Stimulated activated CD4-positive, alpha-beta T cell treated with anti-CD3 and anti-CD28 coated beads, Interleukin-12 subunit alpha, Interleukin-12 subunit beta, amount 100 ng/mL, for 4 hours (primary cell): Measurements from ENCODE around the gene RAD51B.

Experiments used
- DNase-seq: peaks from one replicate; pipeline ENCODE4 v3.0.0-alpha.2; 2020

Gene RAD51B

DNA sequence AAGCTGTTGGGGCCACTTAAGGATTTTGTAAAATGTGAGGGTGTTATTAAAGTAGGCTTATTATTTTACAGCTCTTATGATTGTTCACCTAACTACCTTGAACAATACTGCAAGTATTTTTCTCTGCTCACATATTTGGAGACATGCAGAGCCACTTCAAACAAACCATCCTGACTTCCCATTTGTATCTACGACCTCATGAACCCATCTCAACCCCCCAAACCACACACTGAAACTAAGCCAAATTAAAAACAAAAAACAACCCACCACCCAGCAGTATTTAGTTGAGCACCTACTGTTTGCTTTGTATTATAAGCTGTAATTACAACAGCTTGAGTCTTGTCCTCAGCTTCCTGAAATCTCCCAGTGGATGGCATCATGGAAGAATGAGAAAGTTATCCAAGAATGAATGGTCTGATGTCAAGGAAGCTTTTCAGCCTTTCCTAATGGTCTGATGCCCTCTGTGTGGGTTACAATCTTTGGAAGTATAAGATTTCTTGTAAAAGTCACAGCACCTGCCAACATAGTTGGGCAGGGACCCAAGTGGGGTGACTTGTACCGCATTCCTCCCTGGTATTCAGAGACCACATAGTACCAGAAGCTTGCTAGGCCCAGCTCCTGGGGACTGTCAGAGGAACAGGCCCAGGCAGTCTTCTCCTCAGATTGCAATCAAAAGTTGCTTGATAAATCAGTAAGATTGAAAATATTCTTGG, 556.6 kb downstream of the RAD51B start:
- no peak for DNase-seq

DNA sequence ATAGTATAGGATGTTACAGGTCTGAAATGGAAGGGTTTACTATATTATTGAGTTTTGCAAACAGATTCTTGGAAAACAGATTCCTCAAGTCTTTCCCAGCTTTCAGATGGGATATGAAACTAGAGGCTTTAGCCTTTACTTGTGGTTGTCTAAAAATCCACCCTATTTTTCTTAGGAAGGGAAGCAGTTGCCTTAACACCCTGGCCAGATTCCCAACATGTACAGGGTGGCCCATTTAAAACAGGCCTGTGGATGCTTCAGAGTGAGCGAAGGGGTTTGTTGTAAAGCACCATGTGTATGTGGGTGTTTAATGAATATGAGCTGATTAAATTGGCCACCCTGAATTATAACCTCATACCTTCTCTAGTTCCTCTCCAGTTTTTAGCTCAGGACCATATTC, 557.4 kb downstream of the RAD51B start:
- no peak for DNase-seq

DNA sequence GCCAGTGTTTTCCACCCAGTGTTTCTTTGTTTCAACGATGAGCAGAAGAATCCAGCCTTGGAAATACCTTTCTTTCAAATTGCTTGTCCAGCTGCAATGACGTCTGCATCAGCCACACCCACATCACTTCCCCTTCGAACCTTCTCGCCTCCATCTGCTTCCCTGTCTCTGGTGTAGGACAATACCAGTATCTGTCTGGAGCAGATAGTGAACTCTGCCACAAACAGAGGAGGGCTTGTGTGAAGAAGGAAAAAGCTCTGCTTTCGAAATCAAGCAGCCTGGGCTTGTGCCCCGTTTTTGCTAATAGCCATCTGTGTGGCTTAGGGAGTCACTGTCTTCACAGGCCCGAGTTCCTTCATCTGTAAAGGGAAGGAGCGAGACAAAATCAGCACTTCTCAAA, 557.9 kb downstream of the RAD51B start:
- no peak for DNase-seq

DNA sequence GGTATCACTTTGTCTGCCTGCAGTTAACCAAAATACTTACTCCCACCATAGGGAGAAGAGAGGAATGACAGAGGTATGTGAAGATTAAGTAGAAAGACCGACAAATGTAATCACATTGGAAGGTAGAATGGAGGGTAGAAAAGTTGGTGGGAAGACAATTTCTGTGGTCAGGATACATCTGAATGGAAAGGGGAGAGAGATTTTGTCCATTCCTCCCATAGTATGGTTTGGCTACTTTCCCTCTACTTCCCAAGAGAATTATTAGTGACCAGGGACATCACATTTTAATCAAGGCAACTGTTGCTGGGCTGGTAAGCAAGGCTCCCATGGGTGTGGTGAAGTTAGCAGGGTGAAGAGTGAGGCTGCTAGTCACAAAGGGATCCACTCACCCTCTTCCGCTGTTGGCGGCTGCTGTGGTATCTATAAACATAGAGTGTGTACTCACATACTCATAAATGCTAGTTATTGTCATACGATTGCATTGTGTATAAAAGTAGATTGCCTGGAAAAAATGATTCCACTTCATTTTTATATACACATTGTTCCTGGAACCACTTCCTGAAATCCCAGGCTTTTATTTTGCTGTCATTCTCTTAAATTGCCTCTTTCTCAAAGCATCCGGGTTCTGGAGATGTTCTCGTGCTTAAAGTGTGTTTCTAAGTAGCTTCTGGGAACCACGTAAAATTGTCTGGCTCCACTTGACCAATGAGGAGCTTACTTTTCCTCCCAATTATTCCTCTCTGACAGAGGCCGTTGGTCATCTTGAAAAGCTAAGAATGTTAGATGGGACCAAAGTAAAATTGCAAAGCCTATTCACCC, 560.1 kb downstream of the RAD51B start:
- DNase-seq, result no peak

DNA sequence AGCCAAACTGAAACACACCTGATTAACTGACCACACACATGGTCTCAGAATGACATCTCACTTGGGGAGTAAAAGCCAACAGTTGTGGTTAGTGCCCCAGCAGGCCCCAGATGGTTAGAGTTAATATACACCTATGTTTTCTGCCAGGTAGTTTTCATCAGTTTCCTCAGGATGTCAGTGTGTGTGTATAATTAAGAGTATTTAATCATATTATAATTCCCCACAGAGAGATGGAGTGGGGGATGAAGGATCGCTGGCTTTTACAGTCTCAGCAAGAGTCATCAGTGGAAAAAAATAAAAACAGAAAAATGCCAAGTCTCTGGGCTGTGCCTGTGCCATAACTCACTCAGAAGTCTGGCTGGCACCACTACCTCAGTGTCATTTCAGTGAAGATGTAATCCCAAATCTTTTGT, 560.8 kb downstream of the RAD51B start:
- no peak for DNase-seq

DNA sequence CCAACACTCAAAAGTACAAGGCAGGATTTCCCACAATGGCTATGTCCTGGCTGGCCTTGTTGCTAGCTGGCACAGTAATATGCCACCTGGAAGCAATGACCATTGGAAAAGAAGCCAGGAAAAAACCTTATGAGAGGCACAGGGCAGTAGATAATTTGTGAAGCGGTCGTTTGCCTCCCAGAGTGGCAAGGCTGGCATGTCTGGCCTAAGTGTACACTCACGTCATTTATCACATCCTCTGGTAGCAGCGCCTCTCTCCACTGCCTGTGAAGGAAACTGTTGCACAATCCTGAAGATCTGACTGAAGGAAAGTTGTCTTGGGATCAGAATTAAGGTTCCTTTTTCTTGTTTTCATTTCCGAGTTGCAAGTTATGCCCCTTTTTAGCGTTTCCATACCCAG, 564.8 kb downstream of the RAD51B start:
- DNase-seq, result no peak

- no peak for DNase-seq
Observed at GRCh38 chr14:68384881-68385280, 565.3 kb downstream of the RAD51B start.

- no peak for DNase-seq
Observed at GRCh38 chr14:68386446-68386845, 566.9 kb downstream of the RAD51B start.

DNA sequence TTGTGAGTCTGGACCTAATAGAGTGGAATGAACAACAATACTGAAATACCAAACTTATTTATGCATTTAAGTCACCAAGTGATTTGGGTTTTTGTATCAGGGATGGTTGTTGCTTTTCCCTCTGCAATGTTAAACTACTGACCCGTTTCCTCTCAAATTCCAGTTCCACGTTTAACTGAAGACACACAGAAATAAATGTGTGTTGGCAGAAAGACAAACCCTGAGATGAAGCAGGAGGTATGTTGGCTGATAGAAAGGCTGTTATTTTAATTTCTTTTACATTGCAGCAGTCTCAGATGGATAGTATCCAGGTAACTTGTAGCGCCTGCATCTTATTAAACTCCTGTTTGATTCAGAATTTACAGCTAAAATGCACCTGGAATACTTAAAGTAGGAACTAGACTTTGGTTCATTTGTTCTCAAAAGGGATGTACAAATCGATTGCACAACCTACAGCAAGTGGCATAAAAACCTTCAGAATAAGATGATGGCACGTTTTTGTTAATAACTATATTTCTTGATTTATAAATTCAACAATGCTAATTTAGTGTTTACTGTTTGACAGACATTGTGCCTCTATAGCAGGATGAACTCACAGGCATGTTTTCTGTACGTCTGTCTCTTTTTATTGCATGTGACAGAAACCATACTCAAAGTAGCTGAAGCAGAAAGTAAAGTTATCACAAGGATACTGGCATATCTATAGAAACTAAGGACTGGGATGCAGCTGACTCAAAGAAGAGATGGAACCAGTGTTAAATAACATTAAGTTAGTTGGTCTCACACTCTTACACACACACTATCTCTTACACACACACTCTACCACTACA, 567.6 kb downstream of the RAD51B start:
- DNase-seq, result no peak

DNA sequence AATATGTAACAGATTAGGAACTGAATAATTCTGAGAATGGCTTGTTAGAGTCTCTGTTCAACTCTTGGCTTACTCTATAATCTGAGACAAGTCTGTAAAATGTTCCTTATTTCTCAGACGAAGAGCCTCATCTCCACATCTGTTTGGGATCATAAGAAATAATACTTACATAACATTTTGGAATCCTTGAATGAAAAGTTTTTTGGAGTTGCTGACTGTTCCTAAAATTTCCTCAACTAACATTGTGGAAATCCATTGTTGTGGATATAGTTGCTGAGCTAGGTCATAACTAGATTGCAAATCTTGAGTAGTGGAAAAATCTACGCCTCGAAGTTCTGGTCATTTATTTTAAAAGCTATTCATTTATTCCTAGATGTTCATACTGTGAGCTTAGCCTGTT, 570.4 kb downstream of the RAD51B start:
- DNase-seq, result no peak

GRCh38 chr14:68390741-68391140, 571.2 kb downstream of the RAD51B start:
- no peak for DNase-seq

DNA sequence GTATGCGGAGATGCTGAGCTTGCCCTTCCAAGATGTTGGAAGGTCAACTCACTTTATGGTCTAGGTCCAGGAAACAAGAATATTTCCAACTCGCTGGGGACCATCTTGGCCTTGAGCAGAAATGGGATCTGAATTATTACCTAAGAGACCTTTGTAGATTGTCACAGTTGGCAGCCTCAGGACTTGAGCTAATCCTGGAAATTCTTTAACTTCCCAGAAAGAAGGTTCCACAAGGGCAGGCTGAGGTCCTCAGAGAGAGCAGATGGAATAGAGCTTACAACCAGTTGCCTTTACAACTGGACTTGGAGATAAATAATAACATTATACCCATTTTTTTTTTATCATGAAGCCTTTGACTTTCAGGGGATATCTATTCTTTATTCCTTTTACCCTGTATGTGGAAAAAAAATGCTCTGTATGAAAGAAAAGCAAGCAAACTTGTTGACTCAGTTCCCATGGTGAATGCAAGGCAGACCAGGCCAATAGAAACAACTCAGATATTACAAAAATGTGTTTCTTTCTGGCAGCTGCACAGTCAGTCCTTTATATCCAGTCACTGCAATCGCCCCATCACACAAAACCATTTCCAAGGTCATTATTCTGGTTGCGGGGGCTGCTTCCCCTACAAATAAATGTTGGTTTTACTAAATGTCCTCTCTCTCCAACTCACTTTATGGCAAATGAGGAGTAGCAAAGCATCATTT, 571.9 kb downstream of the RAD51B start:
- no peak for DNase-seq

DNA sequence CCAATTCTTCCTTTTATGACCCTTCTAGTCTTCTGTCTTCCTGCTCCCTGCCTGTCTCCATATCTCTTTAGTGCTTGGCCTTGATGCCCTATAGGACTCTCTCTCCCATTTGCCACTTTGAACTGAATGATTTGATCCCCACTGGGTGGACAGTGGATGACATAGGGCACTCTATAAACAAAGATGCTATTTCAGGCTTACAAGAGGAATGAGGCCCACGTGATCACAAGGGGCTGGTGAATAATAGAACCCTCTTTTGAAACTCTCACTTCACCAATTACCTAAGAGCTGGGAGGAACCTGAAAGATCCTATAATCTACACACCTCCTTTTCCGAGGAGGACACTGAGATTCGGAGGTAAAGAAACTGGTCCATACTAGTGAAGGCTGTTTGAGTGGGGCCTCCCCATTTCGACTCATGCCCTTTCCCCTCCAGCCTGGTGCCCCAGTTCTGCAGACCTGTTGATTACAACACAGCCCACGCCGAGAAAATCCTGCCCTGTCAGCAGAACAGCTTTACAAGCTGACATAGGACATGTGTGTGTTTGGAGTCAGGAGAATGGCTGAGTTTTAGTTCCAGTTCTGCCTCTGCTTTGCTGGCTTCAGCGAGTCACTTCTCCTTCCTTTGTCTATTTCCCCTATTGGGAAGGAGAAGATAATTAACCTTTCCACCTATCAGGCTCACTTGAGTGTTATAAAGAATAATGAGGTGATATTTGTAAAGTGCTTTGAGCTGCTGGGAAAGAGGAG, 573.0 kb downstream of the RAD51B start:
- no peak for DNase-seq

GRCh38 chr14:68393259-68393658, 573.7 kb downstream of the RAD51B start:
- DNase-seq, result no peak

DNA sequence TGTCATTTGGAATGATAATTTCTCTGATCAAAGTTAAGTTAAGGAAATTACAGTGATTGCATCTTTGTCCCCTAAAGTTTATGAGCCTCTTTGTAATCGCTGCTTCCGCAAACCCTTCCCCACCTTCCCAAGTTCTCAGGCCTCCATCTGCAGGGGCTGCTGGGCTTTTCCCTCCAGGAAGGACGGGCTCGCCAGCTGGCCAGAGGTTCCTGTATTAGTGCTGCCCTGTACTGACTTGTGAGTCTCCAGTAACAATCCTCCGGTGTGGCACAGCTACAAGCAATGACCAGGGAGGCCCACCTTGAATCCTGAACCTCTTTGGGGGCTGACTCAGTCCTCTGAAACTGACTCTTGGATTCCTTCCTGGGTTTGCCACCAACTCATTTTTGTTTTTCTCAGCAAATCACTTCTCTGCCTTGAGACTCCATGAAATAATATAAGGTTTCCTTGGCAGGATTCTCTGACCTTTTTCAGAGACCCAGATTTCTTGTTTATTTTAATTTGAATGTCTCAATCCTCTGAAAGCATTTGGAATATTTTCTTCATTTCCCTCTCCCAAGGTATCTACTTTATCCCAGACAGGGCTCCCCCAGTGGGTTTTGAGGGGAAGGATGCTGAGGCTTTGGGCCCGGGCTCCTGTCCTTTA, 574.7 kb downstream of the RAD51B start:
- no peak for DNase-seq

DNA sequence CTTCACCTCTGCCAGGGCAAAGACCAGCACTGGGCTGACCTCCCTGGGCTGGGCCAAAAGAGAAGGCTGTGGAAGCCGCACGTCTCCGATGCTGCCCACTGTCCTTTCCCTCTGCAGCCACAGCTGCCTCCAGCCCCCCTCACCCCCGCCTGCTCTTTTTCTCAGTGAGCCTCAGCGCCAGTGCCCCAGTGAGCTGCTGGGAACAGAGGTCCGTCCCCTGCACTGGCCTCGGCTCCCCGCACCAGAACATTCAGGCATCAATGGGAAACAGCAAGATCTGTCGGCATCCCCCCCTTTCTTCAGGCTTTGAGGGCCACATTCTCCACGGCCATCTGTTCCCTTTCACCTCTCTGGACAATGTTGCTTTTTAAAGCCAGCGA, 575.2 kb downstream of the RAD51B start:
- DNase-seq, result no peak

- no peak for DNase-seq
Observed at GRCh38 chr14:68395604-68396003, 576.0 kb downstream of the RAD51B start.

DNA sequence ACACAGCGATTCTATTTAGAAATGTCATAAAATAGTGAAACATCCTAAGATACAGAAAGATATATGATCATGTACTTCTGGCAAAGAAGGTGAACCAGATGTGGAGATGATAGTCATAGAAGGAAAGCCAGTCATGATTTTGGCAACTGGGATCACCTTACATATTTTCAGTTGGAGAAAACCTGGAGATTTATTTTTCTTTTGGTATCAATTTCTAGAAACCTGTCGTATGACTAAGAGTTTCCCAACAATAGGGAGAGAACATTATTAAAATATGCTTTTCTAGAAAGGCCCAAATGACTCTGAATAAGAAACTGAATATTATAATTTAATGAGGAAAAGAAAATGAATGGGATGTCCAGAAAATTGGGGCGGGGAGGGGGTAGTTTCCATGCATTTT, 576.9 kb downstream of the RAD51B start:
- no peak for DNase-seq

DNA sequence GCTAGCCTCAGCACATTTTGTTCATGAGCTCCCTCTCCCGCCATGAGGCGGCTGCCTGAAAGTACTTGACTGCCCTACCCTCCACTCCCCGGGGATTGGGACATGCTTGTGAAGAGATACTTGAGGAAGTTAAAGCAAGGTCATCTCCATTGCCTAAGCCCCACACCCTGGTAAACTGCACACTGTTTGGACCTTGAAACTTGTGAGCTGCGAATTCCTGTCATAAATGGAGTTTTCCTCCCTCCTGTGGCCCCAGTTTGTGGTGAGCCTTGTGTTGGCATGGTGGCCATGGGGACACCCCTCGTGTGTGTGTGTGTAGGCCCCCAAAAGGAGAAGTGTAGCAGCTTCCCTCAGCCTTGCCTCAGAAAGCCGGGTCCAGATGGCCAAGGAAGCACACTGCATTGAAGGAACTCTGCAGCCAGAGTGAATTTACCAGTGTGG, 577.8 kb downstream of the RAD51B start:
- DNase-seq, result no peak

GRCh38 chr14:68397822-68398221, 578.2 kb downstream of the RAD51B start:
- no peak for DNase-seq

GRCh38 chr14:68398370-68398769, 578.8 kb downstream of the RAD51B start:
- DNase-seq, result no peak

GRCh38 chr14:68399971-68400370, 580.4 kb downstream of the RAD51B start:
- no peak for DNase-seq
